Mucosa of gallbladder (tissue), 1 donor: ENCODE measurements around the gene KRT86. TPM values are rescaled to one million over a fixed set of nuclear protein-coding genes. Genes with fewer than 3 reads are reported as not detected.

Source experiments
- DNase-seq: peaks from one replicate; pipeline ENCODE4 v3.0.0-alpha.2; 2020; ENCODE audit warnings: low spot score
- total RNA-seq: library from RNA; stranded (reverse); gene quantifications from one replicate; pipeline ENCODE4 v1.2.1, GENCODE V29; 2021
- donor health status: DM: no; HTN: no; CAD: no.

KRT86 gene
- total RNA-seq, 1 donor from 2014 or later, result 1.1 TPM

- no peak for DNase-seq
Measured at GRCh38 chr12:52356762-52357580, 82.5 kb downstream of the KRT86 start.

Other genes with a start within 250 kb of the KRT86 start
- gene NR4A1, start 223.2 kb upstream of the KRT86 start, total RNA-seq, result 131 TPM
- 38.6 TPM for gene ATG101, start 204.7 kb upstream of the KRT86 start, total RNA-seq
- 0.46 TPM for gene SMIM41, start 194.9 kb upstream of the KRT86 start, total RNA-seq
- gene KRT80, start 82.6 kb upstream of the KRT86 start, total RNA-seq, result 15.5 TPM
- gene KRT7, start 41.4 kb upstream of the KRT86 start, total RNA-seq, result 335 TPM
- gene KRT81, start 16.9 kb downstream of the KRT86 start, total RNA-seq, result 0.55 TPM
- gene KRT83, start 46.8 kb downstream of the KRT86 start, total RNA-seq, result not detected
- not detected for gene KRT85, start 92.8 kb downstream of the KRT86 start, total RNA-seq
- not detected for gene KRT84, start 111.0 kb downstream of the KRT86 start, total RNA-seq
- gene KRT82, start 131.7 kb downstream of the KRT86 start, total RNA-seq, result not detected
- not detected for gene KRT75, start 159.7 kb downstream of the KRT86 start, total RNA-seq
- not detected for gene KRT6B, start 177.5 kb downstream of the KRT86 start, total RNA-seq
- not detected for gene KRT6C, start 199.2 kb downstream of the KRT86 start, total RNA-seq
- gene KRT6A, start 218.6 kb downstream of the KRT86 start, total RNA-seq, result not detected
- not detected for gene KRT5, start 245.7 kb downstream of the KRT86 start, total RNA-seq